ENCODE results near the gene APOL2.
A peak's percentile ranks its signal among the peaks of the same experiment; 100 is the strongest.
"Not testable (repeated sequence)": the region's sequence is repeated elsewhere in the genome, so short reads cannot be mapped to it uniquely, and the experiment has no call there.

Gene APOL2

GRCh38 chr22:36213586-36213985 is 25.7 kb downstream of the APOL2 start:
- in situ Hi-C loops (cut with HindIII; ENCODE audit: low sequenced_read_pairs): no loop called here
- TF ChIP-seq CTCF (IDR thresholded peaks at IDR 0.05; ENCODE audit: low read depth, low read length, missing control alignments): no peak
- H3K4me3 ChIP-seq (ENCODE audit: low read depth, low read length): no peak overlapping the region
- no peak for DNase-seq (ENCODE audit: low read depth)

- in situ Hi-C loops (cut with HindIII; ENCODE audit: low sequenced_read_pairs): no loop called here
- no peak for TF ChIP-seq CTCF (IDR thresholded peaks at IDR 0.05; ENCODE audit: low read depth, low read length, missing control alignments)
- H3K4me3 ChIP-seq (ENCODE audit: low read depth, low read length): no peak overlapping the region
- no peak for DNase-seq (ENCODE audit: low read depth)
These were observed 26.4 kb downstream of the APOL2 start for GRCh38 chr22:36212901-36213300.

- peak; percentile 81 for DNase-seq (ENCODE audit: low read depth)
- in situ Hi-C loops (cut with HindIII; ENCODE audit: low sequenced_read_pairs): no loop called here
- TF ChIP-seq CTCF (IDR thresholded peaks at IDR 0.05; ENCODE audit: low read depth, low read length, missing control alignments): no peak
- H3K4me3 ChIP-seq (ENCODE audit: low read depth, low read length): no peak overlapping the region
These were observed 28.0 kb downstream of the APOL2 start for GRCh38 chr22:36211237-36211861.

- in situ Hi-C loops (cut with HindIII; ENCODE audit: low sequenced_read_pairs): no loop called here
- no peak for TF ChIP-seq CTCF (IDR thresholded peaks at IDR 0.05; ENCODE audit: low read depth, low read length, missing control alignments)
- H3K4me3 ChIP-seq (ENCODE audit: low read depth, low read length): no peak overlapping the region
These were observed 29.1 kb downstream of the APOL2 start for GRCh38 chr22:36210224-36210623.

GRCh38 chr22:36209488-36209908 is 29.8 kb downstream of the APOL2 start:
- H3K4me3 ChIP-seq (ENCODE audit: low read depth, low read length); in situ Hi-C loops (cut with HindIII; ENCODE audit: low sequenced_read_pairs); DNase-seq (ENCODE audit: low read depth): not testable (repeated sequence)

More at GRCh38 chr22:36210224-36210623, 29.1 kb downstream of the APOL2 start:
- no peak for DNase-seq (ENCODE audit: low read depth)

GRCh38 chr22:36208914-36209313 is 30.4 kb downstream of the APOL2 start:
- TF ChIP-seq CTCF (IDR thresholded peaks at IDR 0.05; ENCODE audit: low read depth, low read length, missing control alignments): no peak
- DNase-seq (ENCODE audit: low read depth): no peak
- in situ Hi-C loops (cut with HindIII; ENCODE audit: low sequenced_read_pairs): no loop called here

GRCh38 chr22:36208162-36208765 is 31.1 kb downstream of the APOL2 start:
- in situ Hi-C loops (cut with HindIII; ENCODE audit: low sequenced_read_pairs): no loop called here
- no peak for DNase-seq (ENCODE audit: low read depth)
- no peak for TF ChIP-seq CTCF (IDR thresholded peaks at IDR 0.05; ENCODE audit: low read depth, low read length, missing control alignments)
- H3K4me3 ChIP-seq (ENCODE audit: low read depth, low read length): no peak overlapping the region

More at GRCh38 chr22:36208914-36209313, 30.4 kb downstream of the APOL2 start:
- H3K4me3 ChIP-seq (ENCODE audit: low read depth, low read length): no peak overlapping the region
